Right lung (tissue), 5 donors: ENCODE measurements around the gene IL15. TPM values are rescaled to one million over a fixed set of nuclear protein-coding genes. Genes with fewer than 3 reads are reported as not detected.
A peak's percentile ranks its signal among the peaks of the same experiment; 100 is the strongest.
"Not testable (repeated sequence)": the region's sequence is repeated elsewhere in the genome, so short reads cannot be mapped to it uniquely, and the experiment has no call there.

ENCODE experiments used
- DNase-seq, 2 donors: peaks; one replicate each; pipeline ENCODE4 v3.0.0-alpha.2; 2013
- polyA plus RNA-seq, 5 donors: library from polyadenylated mRNA; unstranded; fragments of 120-200 nt; gene quantifications; one replicate each; pipeline versions ENCODE4 v1.2.1 to v1.2.3, GENCODE V29; 2013; ENCODE audit warnings: inconsistent platforms in 1 of 5, low replicate concordance in 1 of 5; ENCODE audit not compliant: insufficient read length in 5 of 5, insufficient read depth in 1 of 5

IL15 gene
- polyA plus RNA-seq, 5 donors = 0.90 to 1.3 (median 1.2) TPM

DNA sequence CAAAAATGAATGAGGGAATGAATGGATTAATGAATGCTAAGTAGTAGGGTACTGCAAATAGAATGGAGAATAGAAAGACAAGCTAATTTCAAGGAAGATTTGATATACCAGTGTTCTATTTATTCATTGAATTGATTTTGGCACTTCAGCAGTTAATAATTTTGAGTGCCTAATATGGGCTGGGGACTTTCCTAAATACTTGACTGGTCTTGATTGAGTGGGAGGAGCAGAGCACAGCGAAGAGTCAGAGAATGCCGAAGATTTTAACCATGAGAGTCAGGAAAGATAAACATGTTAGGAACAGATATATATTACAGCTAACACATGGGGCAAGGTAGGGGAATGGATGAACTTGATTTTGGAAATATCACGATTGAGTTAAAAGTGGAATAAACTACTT lies 10.6 kb downstream of the IL15 start:
- DNase-seq = no peak

DNA sequence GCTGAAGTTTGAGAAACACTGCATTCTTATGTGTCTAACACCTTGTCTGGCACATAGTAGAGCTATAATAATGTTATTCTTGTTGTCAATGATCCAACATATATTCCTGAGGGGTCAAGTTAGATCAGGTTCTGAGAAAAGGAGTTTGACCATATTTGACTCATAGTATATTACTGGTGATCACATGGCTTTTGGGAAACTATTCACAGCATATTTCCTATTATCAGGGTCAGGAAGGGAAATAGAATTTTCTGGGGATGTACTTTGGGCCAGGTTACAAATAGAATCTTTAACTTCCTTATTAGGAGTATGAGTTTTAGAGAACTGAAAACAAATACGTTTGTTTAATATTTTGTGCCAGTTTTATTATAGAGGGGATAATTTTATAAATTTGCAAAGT lies 11.6 kb downstream of the IL15 start:
- DNase-seq = no peak

DNA sequence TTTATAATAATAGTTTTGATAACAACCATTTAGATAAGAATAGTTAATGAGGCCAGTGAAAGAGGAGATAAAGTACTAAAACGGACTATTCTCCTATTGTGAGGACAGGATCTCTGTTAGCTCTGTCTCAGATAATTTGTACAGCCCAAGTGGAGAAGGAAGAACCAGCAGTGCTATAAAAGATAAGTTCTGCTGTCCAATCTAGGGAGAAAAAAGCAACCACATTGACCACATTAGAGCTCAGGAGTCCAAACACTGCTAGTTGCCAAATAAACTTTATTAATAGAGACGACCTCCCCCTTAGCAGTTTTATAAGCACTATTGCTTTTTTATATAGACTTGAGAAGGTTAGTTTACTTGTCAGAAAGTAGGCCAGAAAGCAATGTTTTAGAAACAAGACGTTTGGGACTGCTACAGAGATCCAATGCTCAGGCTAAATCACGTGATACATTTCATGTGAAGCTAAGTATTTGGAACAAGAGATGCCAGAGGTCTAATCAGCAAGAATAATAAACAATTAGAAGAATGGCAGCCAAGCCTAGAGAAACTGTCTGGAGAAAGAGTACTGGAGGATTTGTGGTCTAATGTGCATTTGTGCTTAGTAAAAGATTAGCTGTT lies 15.9 kb downstream of the IL15 start:
- no peak for DNase-seq

DNA sequence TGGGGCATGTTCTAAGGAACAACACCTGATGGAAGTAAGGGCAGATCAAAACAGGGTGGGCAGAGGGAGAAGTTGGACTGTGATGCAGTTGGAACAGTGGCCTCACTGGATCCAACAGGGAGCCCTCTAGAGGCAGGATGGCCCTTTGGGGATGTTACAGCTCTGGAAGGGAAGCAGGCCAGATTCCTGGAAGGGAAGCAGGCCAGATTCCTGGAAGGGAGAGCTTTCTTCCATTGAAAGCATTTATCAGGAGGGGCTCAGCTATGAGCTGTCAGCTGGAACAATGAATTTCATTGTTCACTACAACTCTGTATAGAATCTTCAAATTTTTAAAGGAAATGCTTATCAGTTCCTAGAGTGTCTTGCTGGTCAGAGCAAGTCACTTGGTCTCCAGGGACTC lies 17.7 kb downstream of the IL15 start:
- DNase-seq = peak in 1 of 2 donors; percentile 5

DNA sequence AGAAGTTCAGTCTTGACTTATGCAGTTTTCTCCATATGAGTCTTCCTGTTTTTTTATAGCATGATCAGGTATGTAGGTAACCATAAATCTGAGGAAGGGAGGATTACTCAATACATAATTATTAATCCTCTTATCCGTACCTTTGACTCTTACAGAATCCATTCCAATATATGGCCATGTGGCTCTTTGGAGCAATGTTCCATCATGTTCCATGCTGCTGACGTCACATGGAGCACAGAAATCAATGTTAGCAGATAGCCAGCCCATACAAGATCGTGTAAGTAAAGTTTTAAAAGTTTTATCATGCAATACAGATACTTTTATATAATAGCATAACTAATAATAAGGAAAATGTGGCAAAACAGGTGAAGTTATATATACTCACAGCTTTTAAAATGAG lies 19.6 kb downstream of the IL15 start:
- no peak for DNase-seq

DNA sequence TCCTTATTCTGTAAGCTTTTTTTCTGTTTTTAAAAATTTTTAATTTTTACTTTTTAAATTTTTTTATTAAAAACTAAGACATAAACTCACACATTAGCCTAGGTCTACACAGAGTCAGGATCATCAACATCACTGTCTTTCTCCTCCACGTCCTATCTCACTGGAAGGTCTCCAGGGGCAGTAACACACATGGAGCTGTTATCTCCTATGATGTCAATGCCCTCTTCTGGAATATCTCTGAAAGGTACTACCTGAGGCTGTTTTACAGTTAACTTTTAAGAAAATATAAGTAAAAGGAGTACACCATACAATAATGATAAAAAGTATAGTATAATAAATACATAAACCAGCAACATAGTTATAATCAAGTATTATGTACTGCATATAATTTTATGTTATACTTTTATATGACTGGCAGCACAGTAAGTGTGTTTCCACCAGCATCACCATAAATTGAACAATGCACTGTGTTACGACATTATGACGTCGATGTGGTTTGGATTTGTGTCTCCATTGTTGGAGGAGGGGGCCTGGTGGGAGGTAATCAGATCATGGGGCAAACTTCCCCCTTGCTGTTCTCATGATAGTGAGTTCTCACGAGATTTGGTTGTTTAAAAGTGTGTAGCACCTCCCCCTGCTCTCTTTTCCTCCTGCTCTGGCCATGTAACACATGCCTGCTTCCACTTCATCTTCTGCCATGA lies 21.3 kb downstream of the IL15 start:
- DNase-seq = no peak

DNA sequence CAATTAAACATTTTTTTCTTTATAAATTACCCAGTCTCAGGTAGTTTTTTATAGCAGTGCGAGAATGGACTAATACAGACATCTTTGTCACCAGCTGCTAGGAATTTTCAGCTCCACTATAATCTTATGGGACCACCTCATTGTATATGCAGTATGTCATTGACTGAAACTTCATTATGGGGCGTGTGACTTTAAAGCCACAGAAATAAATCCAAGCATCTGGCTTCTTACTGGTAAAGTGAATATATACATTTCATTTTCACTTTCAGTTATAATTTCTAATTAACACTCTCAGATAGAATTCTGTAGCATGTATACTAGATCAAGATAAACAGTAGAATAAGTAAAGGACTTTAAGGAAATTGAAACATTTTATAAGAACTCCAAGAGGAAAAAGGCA lies 21.9 kb downstream of the IL15 start:
- no peak for DNase-seq

DNA sequence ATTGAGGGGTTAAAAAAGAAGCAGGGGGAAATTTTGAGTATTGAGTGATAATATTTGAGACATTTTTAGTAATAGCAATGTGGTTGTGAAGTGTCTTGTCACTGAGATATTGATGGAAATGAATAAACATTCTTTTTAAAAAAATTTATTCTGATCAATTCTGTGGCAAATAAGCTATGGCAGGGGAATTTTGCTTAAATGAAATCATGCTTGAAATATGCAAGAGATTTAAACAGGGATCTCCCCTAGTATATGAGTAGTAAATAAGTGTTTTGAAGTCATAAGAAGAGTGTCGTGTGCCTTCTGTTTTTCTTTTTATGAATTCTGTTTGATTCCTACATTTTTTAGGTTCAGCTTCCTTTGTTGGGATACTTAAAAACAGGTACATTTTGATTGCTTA lies 23.2 kb downstream of the IL15 start:
- DNase-seq = no peak

DNA sequence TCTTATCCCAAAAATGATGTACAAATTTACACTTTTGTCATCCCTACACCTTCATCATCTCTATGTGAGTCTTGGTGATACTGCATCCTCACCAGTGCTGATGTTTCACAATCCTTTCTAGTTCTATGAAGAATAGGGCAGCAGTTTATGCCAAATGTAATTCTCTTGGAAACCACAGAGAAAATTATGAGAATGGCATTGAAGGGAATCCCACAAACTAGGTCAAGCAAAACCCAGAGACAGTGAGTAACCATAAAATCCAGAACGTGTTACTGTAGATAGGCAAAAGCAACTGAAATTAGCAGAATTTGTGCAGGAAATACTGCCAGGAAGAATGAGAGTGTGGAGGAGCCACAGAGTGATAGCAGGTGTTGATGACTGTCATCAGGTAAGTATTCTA lies 24.5 kb downstream of the IL15 start:
- no peak for DNase-seq

DNA sequence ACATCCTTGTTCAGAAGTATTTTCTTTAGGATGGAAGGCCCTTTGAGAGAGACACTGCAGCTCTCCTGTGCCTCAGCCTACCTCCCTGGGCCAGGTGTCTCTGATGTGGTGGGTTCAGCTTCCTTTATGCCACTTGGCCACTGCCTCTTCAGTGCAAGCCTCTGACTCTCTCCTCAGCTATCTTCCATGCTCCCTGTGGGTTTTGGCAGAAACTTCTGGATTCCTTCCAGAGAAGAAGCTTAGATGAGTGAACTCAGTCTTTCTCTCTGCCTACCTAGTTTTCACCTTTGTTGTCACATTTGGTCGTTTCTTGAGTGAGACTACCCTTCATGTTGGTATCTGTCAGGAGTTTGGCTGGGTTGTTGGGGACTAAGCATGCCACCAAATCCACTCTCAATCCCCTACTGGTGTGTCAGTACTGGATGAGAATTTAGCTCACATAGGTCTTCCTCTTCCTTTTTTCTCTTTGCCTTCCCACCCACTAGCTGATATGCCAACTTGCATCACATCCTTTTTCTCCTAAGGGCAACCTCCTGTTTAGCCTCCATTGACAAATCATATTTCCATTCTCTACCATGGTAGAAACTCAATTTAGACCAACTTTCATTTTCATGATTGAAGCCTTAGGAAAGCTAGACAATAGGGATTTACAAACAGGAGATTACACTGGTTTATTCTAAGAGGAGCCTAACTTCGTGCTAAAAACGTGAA lies 32.0 kb downstream of the IL15 start:
- no peak for DNase-seq

DNA sequence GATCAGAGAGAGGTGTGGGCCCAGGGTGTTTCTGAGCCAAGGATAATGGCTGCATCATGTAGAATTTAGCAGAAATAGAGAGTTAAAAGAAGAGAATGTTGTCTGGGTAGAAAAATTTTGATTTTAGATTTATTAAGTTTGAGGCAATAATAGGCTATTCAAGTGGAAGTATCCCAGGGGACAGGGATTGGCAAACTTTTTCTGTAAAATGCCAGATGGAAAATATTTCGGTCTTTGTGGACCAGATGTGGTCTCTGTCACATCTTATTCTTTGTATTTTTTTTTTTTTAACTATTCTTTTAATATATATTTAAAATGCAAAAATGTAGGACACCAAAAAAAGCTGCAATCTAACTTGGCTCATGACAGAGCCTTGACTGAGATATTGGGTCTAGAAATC lies 33.1 kb downstream of the IL15 start:
- DNase-seq = no peak

DNA sequence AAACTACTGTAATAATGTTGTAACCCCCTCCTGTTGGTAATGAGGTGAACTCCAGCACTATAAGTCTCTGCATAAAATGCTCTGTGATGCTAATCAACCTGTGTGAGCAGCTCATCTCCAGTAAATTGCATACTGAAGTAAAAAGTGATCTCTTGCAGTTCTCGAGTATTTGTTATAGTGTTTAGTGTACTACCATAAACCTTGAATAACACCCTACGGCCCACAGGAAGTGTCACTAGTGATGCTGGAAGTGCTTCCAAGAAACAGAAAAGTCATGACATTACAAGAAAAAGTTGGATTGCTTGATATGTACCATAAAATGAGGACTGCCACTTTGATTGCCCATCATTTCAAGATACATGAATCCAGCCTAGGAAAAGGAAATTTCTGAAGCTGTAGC lies 39.0 kb downstream of the IL15 start:
- DNase-seq = no peak

DNA sequence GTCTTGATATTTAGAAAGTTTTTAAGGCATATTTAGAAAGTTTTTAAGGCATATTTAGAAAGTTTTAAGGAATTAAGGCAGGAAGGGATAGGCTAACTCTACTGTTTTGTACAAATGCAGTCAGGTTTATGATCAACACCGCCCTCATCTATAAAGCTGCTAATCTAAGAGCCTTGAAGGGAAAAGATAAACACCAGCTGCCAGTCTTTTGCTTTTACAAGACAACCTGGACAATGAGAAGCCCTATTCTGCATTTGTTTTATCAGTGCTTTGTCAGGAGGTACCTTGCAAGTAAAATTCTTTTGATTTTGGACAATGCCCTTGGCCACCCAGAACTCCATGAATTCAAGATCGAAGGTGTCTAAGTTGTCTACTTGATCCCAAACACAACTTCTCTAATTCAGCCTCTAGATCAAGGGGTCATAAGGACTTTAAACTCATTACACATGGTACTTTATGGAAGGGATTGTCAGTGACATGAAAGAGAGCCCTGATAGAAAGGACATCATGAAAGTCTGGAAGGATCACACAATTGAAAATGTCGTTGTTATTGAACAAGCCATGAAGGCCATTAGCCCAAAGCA lies 39.8 kb downstream of the IL15 start:
- no peak for DNase-seq

DNA sequence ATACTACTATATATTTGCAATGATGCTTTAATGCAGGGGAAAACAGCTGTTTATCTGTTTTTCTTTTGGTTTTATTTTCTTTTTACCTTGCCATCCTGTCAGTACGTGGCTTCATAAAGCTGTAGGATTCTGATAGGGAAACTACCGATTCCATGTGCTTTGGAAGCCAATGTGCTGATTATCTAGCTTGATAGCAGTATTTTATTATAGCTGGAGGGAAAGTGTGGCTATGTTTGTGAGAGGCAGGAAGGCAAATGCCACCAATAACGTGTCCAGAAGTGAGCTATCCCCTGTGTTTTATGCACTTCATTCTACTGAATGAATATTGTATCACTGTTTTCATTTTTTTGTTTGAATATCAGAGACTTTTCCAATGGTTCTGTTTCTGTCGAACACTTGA lies 43.7 kb downstream of the IL15 start:
- DNase-seq = no peak

DNA sequence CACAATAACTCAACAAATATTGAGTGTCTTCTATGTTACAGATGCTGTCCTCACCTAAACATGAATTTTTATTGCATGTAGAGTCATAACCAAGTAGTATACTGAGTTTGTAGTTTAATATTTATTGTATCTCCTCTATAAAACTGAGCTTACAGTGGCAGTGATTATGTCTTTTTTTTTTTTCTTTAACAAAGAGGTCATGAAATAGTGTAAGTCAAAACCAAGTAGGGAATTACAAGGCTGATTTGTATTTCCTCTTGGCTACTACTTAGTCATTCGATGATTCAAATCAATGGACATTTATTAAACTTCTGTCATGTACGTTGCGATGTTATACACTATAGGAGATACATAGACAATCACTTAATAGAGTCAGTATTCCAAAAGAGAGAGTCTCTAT lies 48.4 kb downstream of the IL15 start:
- no peak for DNase-seq

DNA sequence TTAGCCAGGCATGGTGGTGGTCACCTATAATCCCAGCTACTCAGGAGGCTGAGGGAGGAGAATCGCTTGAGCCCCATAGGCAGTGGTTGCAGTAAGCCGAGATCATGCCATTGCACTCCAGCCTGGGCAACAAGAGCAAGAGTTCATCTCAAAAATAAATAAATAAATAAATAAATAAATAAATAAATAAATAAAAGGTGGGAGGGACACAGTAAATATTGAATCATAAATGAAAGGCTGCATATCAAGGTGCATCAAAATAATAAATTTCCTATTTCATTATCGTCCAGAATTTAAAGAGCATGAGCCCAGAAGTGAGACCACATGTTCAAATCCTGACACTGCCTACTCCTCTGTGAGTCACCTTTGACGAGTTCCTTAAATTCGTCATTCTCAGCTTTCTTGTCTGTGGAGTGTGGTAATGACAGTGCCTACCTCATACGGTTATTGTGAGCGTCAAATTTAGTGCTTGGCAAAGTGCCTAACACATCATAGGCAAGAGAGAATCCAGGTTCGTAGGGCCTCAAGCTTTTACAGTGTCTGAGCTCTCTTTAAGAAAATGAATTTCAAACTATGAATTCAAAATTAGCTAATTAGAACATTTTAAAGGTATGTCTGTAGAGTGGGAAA lies 49.9 kb downstream of the IL15 start:
- DNase-seq = no peak

DNA sequence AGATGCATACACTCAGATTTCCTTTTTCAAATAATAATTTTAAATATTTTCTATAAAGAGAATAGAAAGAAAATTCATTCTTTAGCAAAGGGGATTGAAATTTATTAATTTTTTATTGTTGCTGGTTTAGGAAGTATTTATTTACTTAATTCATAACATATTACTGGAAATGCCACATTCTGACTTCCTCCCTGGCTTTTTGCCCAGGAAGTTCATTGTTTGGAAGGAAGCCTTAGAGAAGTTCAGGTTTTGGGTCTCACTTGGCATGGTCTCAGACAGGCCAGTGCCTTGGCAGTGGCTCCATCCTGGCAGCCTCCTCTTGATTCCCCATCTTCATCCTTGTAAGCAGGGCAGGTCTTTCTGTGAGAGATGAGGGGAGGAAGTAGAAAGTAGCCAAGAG lies 50.5 kb downstream of the IL15 start:
- DNase-seq = no peak

DNA sequence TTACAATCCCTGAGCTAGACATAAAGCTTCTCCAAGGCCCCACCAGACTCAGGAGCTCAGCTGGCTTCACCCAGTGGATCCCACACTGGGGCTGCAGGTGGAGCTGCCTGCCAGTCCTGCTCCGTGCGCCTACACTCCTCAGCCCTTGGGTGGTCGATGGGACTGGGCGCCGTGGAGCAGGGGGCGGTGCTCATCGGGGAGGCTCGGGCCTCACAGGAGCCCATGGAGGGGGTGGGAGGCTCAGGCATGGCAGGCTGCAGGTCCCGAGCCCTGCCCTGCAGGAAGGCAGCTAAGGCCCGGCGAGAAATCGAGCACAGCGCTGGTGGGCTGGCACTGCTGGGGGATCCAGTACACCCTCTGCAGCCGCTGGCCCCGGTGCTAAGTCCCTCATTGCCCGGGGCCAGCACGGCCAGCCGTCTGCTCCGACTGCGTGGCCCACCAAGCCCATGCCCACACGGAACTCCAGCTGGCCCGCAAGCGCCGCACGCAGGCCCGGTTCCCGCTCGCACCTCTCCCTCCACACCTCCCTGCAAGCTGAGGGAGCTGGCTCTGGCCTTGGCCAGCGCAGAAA lies 53.4 kb downstream of the IL15 start:
- not testable (repeated sequence) for DNase-seq

DNA sequence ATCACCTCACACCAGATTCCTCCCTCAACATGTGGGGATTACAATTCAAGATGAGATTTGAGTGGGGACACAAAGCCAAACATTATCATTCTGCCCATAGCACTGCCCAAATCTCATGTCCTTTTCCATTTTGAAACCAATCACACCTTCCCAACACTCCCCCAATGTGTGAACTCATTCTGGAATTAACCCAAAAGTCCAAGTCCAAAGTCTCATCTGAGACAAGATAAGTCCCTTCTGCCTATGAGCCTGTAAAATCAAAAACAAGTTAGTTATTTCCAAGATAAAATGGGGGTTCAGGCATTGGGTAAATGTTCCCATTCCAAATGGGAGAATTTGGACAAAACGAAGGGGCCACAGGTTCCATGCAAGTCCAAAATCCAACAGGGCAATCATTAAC lies 54.9 kb downstream of the IL15 start:
- not testable (repeated sequence) for DNase-seq

DNA sequence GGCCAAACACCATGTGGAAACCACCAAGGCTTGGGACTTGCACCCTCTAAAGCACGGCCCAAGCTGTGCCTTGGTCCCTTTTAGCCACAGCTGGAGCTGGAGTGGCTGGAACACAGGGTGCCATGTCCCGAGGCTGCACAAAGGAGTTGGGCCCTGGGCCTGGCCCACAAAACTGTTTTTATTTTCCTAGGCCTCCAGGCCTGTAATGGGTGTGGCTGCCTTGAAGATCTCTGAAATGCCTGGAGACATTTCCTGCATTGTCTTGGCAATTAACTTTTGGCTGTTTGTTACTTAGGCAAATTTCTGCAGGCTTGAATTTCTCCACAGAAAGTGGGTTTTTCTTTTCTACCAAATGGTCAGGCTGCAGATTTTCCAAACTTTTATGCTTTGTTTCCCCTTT lies 55.7 kb downstream of the IL15 start:
- no peak for DNase-seq

DNA sequence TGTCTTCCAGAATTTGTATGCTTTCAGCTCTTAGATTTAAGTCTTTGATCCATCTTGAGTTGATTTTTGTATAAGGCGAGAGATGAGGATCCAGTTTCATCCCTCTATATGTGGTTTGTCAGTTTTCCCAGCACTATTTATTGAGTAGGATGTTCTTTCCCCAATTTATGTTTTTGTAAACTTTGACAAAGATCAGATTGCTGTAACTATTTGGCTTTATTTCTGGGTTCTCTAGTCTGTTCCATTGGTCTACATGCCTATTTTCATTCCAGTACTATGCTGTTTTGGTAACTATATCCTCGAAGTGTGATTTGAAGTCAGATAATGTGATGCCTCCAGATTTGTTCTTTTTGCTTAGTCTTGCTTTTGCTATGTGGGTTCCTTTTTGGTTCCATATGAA lies 60.7 kb downstream of the IL15 start:
- DNase-seq = no peak
